ENCODE results near the gene CCDC40.
A peak's percentile ranks its signal among the peaks of the same experiment; 100 is the strongest.

The CCDC40 gene

DNA sequence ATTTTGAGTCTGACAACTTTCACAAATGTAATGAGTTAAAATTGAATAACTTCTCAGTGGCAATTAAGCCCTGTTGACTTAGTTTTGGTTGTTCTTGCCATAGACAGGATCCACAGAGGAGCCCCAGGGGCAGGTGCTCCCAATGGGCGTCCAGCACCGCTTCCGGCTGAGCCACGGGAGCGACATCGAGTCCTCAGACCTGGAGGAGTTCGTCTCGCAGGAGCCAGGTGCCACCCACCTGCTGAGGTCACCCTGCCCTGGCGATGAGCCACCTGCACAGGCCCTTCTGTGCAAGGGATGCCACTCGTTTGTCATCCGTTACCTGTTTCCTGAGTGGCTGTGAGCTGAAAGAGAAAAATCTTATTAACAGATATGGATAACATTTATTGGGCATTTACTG, 10.7 kb downstream of the CCDC40 start:
- peaks cover 5% of the 10 kb centered on the region for H3K4me1 Mint-ChIP-seq
- peaks cover 50% of the 10 kb centered on the region for H3K36me3 Mint-ChIP-seq (ENCODE audit: low read depth)
- no peak for DNase-seq
- H3K9me3 Mint-ChIP-seq: peaks cover 9% of the 10 kb centered on the region
- H3K27ac Mint-ChIP-seq: no peak overlapping the region
- no peak overlapping the region for H3K4me3 Mint-ChIP-seq
- H3K27me3 Mint-ChIP-seq (ENCODE audit: low read depth, poor library complexity): peaks cover 4% of the 10 kb centered on the region
- TF ChIP-seq, protein P1, sequence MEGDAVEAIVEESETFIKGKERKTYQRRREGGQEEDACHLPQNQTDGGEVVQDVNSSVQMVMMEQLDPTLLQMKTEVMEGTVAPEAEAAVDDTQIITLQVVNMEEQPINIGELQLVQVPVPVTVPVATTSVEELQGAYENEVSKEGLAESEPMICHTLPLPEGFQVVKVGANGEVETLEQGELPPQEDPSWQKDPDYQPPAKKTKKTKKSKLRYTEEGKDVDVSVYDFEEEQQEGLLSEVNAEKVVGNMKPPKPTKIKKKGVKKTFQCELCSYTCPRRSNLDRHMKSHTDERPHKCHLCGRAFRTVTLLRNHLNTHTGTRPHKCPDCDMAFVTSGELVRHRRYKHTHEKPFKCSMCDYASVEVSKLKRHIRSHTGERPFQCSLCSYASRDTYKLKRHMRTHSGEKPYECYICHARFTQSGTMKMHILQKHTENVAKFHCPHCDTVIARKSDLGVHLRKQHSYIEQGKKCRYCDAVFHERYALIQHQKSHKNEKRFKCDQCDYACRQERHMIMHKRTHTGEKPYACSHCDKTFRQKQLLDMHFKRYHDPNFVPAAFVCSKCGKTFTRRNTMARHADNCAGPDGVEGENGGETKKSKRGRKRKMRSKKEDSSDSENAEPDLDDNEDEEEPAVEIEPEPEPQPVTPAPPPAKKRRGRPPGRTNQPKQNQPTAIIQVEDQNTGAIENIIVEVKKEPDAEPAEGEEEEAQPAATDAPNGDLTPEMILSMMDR (IDR thresholded peaks at IDR 0.05): no peak

DNA sequence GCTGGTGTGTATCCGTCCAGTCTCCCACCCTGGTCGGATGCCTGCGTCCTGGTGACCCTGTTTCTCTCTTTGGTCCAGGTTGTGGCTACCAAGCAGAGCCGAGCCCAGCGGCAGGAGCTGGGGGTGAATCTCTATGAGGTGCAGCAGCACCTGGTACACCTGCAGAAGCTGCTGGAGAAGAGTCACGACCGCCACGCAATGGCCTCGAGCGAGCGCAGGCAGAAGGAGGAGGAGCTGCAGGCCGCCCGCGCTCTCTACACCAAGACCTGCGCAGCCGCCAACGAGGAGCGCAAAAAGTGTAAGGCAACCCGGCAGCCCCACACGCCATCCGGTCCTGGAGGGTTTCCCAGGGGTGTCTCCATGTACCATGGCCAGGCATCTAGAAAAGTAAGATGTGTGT, 13.5 kb downstream of the CCDC40 start:
- DNase-seq: no peak
- H3K9me3 Mint-ChIP-seq: no peaks in the 10 kb centered on the region
- peaks cover 4% of the 10 kb centered on the region for H3K27me3 Mint-ChIP-seq (ENCODE audit: low read depth, poor library complexity)
- H3K36me3 Mint-ChIP-seq (ENCODE audit: low read depth): peaks cover 46% of the 10 kb centered on the region
- TF ChIP-seq, protein P1 (IDR thresholded peaks at IDR 0.05): no peak
- no peak overlapping the region for H3K4me3 Mint-ChIP-seq
- peaks cover 12% of the 10 kb centered on the region for H3K4me1 Mint-ChIP-seq
- peak overlapping the region; percentile 54 for H3K27ac Mint-ChIP-seq

GRCh38 chr17:80050706-80051105, 14.3 kb downstream of the CCDC40 start:
- TF ChIP-seq, protein P1 (IDR thresholded peaks at IDR 0.05): no peak
- Mint-ChIP-seq H3K27ac (peak overlapping the region; percentile 23), H3K4me1 (peaks cover 18% of the 10 kb centered on the region), H3K36me3 (ENCODE audit: low read depth) (peaks cover 46% of the 10 kb centered on the region), H3K4me3 (no peak overlapping the region), H3K9me3 (no peaks in the 10 kb centered on the region), H3K27me3 (ENCODE audit: low read depth, poor library complexity) (peaks cover 4% of the 10 kb centered on the region)
- no peak for DNase-seq

DNA sequence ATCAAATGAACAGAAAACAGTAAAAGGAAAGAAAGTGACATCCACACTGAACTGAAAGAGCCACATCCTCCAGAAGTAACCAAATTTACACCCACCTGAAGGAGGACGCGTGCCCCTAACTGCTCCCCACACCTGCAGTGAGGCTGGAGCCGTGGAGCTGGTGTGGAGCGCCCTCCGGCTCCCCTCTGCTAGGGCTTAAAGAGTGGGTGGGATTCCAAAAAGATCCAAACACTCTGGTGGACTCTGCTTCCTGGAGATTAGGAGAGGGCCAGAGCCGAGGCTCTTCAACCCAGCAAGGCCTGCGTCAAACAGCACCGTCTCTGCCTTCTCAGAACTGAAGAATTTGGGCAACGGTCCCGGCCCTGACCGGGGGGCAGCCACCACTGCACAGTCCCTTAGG, 15.2 kb downstream of the CCDC40 start:
- Mint-ChIP-seq H3K36me3 (ENCODE audit: low read depth) (peaks cover 50% of the 10 kb centered on the region), H3K9me3 (no peaks in the 10 kb centered on the region), H3K27ac (no peak overlapping the region), H3K27me3 (ENCODE audit: low read depth, poor library complexity) (peaks cover 4% of the 10 kb centered on the region), H3K4me3 (no peak overlapping the region), H3K4me1 (peaks cover 18% of the 10 kb centered on the region)
- TF ChIP-seq, protein P1 (IDR thresholded peaks at IDR 0.05): no peak
- no peak for DNase-seq

GRCh38 chr17:80053102-80053501, 16.7 kb downstream of the CCDC40 start:
- no peak overlapping the region for H3K4me3 Mint-ChIP-seq
- TF ChIP-seq, protein P1 (IDR thresholded peaks at IDR 0.05): no peak
- peaks cover 53% of the 10 kb centered on the region for H3K36me3 Mint-ChIP-seq (ENCODE audit: low read depth)
- DNase-seq: no peak
- peaks cover 18% of the 10 kb centered on the region for H3K4me1 Mint-ChIP-seq
- peaks cover 4% of the 10 kb centered on the region for H3K27me3 Mint-ChIP-seq (ENCODE audit: low read depth, poor library complexity)
- H3K9me3 Mint-ChIP-seq: no peaks in the 10 kb centered on the region
- peak overlapping the region; percentile 60 for H3K27ac Mint-ChIP-seq

DNA sequence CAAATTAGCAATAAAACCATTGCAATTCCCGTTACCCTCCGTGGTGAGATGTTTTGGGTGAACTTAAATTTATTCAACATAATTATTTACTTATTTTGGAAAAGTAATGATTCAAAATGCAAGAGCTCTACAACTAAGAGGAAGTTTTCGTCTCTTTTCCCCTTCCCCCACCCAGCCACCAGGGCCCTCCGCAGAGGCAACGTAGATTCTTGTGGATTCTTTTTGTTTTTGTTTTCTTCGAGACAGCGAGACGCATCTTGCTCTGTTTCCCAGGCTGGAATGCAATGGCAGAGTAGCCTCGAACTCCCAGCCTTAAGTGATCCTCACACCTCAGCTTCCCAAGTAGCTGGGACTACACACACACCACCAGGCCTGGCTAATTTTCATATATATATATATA, 19.2 kb downstream of the CCDC40 start:
- Mint-ChIP-seq H3K4me1 (peaks cover 17% of the 10 kb centered on the region), H3K27me3 (ENCODE audit: low read depth, poor library complexity) (peaks cover 4% of the 10 kb centered on the region), H3K36me3 (ENCODE audit: low read depth) (peaks cover 49% of the 10 kb centered on the region), H3K9me3 (no peaks in the 10 kb centered on the region), H3K4me3 (no peak overlapping the region), H3K27ac (no peak overlapping the region)
- TF ChIP-seq, protein P1 (IDR thresholded peaks at IDR 0.05): no peak
- no peak for DNase-seq
